ENCODE results near the gene TCF7L1. TPM values are rescaled to one million over a fixed set of nuclear protein-coding genes. Genes with fewer than 3 reads are reported as not detected.

Gene TCF7L1
- total and polyA plus RNA-seq, 2 of the 13 experiments (the other 11 are each of a cell fraction or from before 2014, with no cell fraction given) = 0.04 to 0.15 TPM

- H3K36me3 ChIP-seq (replicated peaks in 1 of 2; ENCODE audit: control insufficient read depth in 1 of 2, insufficient read depth in 2 of 2, low read length in 2 of 2) = no peaks in the 10 kb centered on the region
- no peaks in the 10 kb centered on the region for H3K9me3 ChIP-seq (ENCODE audit: low read length)
- ChIA-PET CTCF (ENCODE audit: low intra/inter-chr PET ratio, low total read pairs) (no interaction called here), POLR2A (no interaction called here)
- DNase-seq (ENCODE audit: low spot score) (no peak), FAIRE-seq (no peak), ATAC-seq (no peak)
- intact Hi-C loops (cut with micrococcal nuclease; ENCODE audit: unreplicated experiment) (loop anchor here (5.0 kb wide), 1 partner anchor 102 kb away; no protein-coding TSS in a partner anchor), in situ Hi-C loops (cut with HindIII; ENCODE audit: extremely low pct_ligation_motif_present, low pct_unique_long_range_greater_than_20kb) (no loop called here)
- BruUV-seq (replicated peaks) = no TSS peak
- H3K9ac ChIP-seq (ENCODE audit: insufficient read depth, low read depth, low read length) = no peak overlapping the region
- 52% methylated on average over 6 of the region's 6 CpGs for WGBS (ENCODE audit: low lambda C conversion rate)
- H4K20me1 ChIP-seq (ENCODE audit: insufficient read depth, low read length) = no peaks in the 10 kb centered on the region
- H3K4me1 ChIP-seq (ENCODE audit: insufficient read depth, low read length) = 0 out of 2 replicates have a peak, but pooled peaks cover 8% of the 10 kb centered on the region
- H3K4me3 ChIP-seq (replicated peaks in 1 of 3; ENCODE audit: insufficient read depth in 1 of 3, low read depth in 2 of 3, low read length in 3 of 3) = no peak overlapping the region
- peaks cover 3 to 48% of the 10 kb centered on the region in 2 experiments; a peak in 4 of 5 replicates for H3K27me3 ChIP-seq (ENCODE audit: control insufficient read depth in 1 of 2, insufficient read depth in 2 of 2, low read length in 2 of 2)
- no peak overlapping the region for H3K27ac ChIP-seq (ENCODE audit: extremely low read length, insufficient read depth, low read length)
- no peak overlapping the region for H2AFZ ChIP-seq (ENCODE audit: low read length)
- H3K79me2 ChIP-seq (ENCODE audit: insufficient read depth, low read length) = no peaks in the 10 kb centered on the region
- TF ChIP-seq CREB1 (IDR thresholded peaks at IDR 0.05) (peak; percentile 72), CREB1 (CRISPR knock-in tag; IDR thresholded peaks at IDR 0.05) (no peak), CEBPB (IDR thresholded peaks at IDR 0.05; ENCODE audit: borderline replicate concordance, low read depth, low read length) (0 out of 2 replicates have a peak, but pooled peaks have one; percentile 9), ZNF496 (CRISPR knock-in tag; IDR thresholded peaks at IDR 0.05; ENCODE audit: insufficient replicate concordance) (no peak), ATF7 (IDR thresholded peaks at IDR 0.05) (peak; percentile 69), ATF7 (CRISPR knock-in tag; IDR thresholded peaks at IDR 0.05) (no peak)
- H3K4me2 ChIP-seq (ENCODE audit: low read depth, low read length) = no peak overlapping the region
These were observed 51.8 kb downstream of the TCF7L1 start for GRCh38 chr2:85184990-85185389.

- WGBS (ENCODE audit: low lambda C conversion rate) = 38% methylated on average over 7 of the region's 7 CpGs
- TF ChIP-seq SNAPC5 (CRISPR knock-in tag; IDR thresholded peaks at IDR 0.05; ENCODE audit: borderline replicate concordance) = no peak
- no peak for TF ChIP-seq MXI1 (IDR thresholded peaks at IDR 0.05; ENCODE audit: borderline replicate concordance, low read depth, low read length)
- TF ChIP-seq ARHGAP35 (CRISPR knock-in tag; IDR thresholded peaks at IDR 0.05; ENCODE audit: borderline replicate concordance) = no peak
- no peak for TF ChIP-seq GLI4 (CRISPR knock-in tag; IDR thresholded peaks at IDR 0.05; ENCODE audit: borderline replicate concordance)
- TF ChIP-seq BCLAF1 (IDR thresholded peaks at IDR 0.05) = no peak
- no peak for TF ChIP-seq NRL (CRISPR knock-in tag; IDR thresholded peaks at IDR 0.05; ENCODE audit: borderline replicate concordance)
- no peak for TF ChIP-seq DRAP1 (CRISPR knock-in tag; IDR thresholded peaks at IDR 0.05)
- no peak for TF ChIP-seq GRHL1 (CRISPR knock-in tag; conservative IDR thresholded peaks at IDR 0.05)
These were observed 52.3 kb downstream of the TCF7L1 start for GRCh38 chr2:85185431-85185940.

More at GRCh38 chr2:85185431-85185940, 52.3 kb downstream of the TCF7L1 start:
- ChIA-PET POLR2A (no interaction called here), CTCF (ENCODE audit: low intra/inter-chr PET ratio, low total read pairs) (no interaction called here)
- Histone ChIP-seq H2AFZ (ENCODE audit: low read length) (no peak overlapping the region), H3K9me3 (ENCODE audit: low read length) (no peaks in the 10 kb centered on the region), H3K9ac (ENCODE audit: insufficient read depth, low read depth, low read length) (no peak overlapping the region), H3K36me3 (replicated peaks in 1 of 2; ENCODE audit: control insufficient read depth in 1 of 2, insufficient read depth in 2 of 2, low read length in 2 of 2) (no peaks in the 10 kb centered on the region), H3K79me2 (ENCODE audit: insufficient read depth, low read length) (no peaks in the 10 kb centered on the region), H4K20me1 (ENCODE audit: insufficient read depth, low read length) (no peaks in the 10 kb centered on the region), H3K4me3 (replicated peaks in 1 of 3; ENCODE audit: insufficient read depth in 1 of 3, low read depth in 2 of 3, low read length in 3 of 3) (no peak overlapping the region), H3K27me3 (ENCODE audit: control insufficient read depth in 1 of 2, insufficient read depth in 2 of 2, low read length in 2 of 2) (peaks cover 3 to 48% of the 10 kb centered on the region in 2 experiments; a peak in 4 of 5 replicates), H3K27ac (ENCODE audit: extremely low read length, insufficient read depth, low read length) (no peak overlapping the region), H3K4me2 (ENCODE audit: low read depth, low read length) (no peak overlapping the region), H3K4me1 (ENCODE audit: insufficient read depth, low read length) (0 out of 2 replicates have a peak, but pooled peaks cover 10% of the 10 kb centered on the region)
- BruUV-seq (replicated peaks) = no TSS peak
- ATAC-seq = no peak
- in situ Hi-C loops (cut with HindIII; ENCODE audit: extremely low pct_ligation_motif_present, low pct_unique_long_range_greater_than_20kb) (no loop called here), intact Hi-C loops (cut with micrococcal nuclease; ENCODE audit: unreplicated experiment) (loop anchor here (5.0 kb wide), 1 partner anchor 102 kb away; no protein-coding TSS in a partner anchor)
- no peak for DNase-seq (ENCODE audit: low spot score)
- no peak for FAIRE-seq

Data from HepG2 (cell line).